GM18505 (cell line): ENCODE results near the gene NCOR2.

Source experiments
- ATAC-seq: cut with Tn5 transposase; IDR thresholded peaks from one replicate; pipeline ENCODE4 v1.9.1; 2021; ENCODE audit not compliant: unreplicated experiment
- POLR2A ChIP-seq: IDR thresholded peaks from 4 replicates; pipeline ENCODE4 v1.6.1; 2011; ENCODE audit warnings: borderline replicate concordance; ENCODE audit not compliant: insufficient read depth, insufficient read length; ENCODE audit errors: extremely low read depth

The NCOR2 gene

DNA sequence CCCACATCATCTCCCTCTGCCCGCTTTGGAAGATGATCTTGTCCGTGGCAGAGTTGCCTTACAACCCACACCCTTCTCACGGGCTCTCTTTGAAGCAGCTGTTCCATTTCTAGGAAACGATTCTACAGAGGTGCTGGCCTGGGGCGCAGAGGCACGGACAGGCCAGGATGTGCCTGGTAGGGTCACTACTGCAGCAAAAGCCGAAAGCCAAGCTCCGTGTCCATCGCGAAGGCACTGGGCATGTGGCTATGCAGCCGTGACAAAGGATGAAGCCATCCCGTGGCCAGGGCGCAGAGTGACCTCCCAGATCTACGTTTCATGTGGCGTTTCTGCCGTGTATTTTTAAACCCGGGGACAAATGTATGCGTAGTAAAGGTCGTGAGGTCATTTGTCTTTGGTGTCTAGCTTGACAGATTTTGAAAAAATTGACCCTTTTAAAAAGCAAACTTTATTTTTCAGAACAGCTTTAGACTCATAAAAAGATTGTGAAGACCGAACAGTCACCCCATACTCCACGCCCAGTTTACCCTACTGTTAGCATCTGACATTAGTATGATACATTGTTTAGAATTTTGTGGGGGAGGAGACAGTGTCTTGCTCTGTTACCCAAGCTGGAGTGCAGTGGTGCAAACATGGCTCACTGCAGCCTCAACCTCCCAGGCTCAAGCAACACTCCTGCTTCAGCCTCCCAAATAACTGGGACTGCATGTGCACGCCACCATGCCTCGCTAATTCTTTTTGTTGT is 40.4 kb upstream of the NCOR2 start:
- ATAC-seq = no peak
- no peak for TF ChIP-seq POLR2A

- no peak for ATAC-seq
- no peak for TF ChIP-seq POLR2A
These were observed 38.7 kb upstream of the NCOR2 start for GRCh38 chr12:124605883-124606774.

GRCh38 chr12:124605150-124605882 is 37.9 kb upstream of the NCOR2 start:
- TF ChIP-seq POLR2A = no peak
- no peak for ATAC-seq

GRCh38 chr12:124604264-124604680 is 36.9 kb upstream of the NCOR2 start:
- ATAC-seq = no peak
- no peak for TF ChIP-seq POLR2A

DNA sequence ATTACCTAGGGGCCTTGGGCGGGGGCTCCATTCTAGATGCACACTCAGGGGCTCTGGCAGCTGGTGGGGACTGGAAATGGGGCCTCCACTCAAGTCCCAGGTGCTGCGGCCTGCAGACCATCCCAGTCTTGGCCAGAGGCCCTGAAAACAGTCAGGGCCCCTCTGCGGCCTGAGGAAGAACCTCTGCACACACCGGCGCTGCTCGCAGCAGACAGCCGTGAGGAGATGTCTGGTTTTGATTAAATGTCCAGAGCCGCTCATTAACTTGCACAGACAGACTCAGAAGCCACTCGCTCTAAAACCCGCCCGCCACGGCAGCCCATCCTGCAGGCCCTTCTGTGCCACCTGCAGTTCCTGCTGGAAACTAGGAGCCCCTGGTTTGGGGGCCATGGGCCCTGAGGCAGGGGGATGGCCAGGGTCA is 36.4 kb upstream of the NCOR2 start:
- no peak for TF ChIP-seq POLR2A
- no peak for ATAC-seq

DNA sequence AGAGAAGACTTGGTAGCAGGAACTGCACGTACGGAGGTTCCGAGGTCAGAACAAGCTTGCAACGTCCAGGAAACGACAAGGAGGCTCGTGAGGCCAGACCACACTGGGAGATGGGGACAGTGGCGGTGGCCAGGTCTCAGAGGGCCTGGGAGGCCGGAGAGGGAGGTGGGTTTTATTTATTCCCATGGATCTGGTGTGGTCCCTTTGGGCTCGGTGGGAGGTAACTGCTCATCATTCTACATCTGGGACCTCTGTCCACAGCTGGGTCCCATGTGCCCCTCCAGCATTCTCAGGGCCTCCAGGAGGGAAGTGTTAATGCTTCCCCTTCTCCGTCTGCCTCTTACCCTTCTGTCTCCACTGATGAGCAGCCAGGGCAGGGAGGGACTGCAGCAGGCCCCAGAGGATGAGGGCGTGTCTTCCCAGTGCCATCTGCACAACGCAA is 35.7 kb upstream of the NCOR2 start:
- no peak for ATAC-seq
- TF ChIP-seq POLR2A = no peak

GRCh38 chr12:124601706-124602105 is 34.3 kb upstream of the NCOR2 start:
- no peak for ATAC-seq

GRCh38 chr12:124599074-124599999 is 31.9 kb upstream of the NCOR2 start:
- ATAC-seq = no peak
- no peak for TF ChIP-seq POLR2A

More at GRCh38 chr12:124601706-124602105, 34.3 kb upstream of the NCOR2 start:
- no peak for TF ChIP-seq POLR2A

GRCh38 chr12:124597041-124597440 is 29.6 kb upstream of the NCOR2 start:
- TF ChIP-seq POLR2A = no peak
- no peak for ATAC-seq

DNA sequence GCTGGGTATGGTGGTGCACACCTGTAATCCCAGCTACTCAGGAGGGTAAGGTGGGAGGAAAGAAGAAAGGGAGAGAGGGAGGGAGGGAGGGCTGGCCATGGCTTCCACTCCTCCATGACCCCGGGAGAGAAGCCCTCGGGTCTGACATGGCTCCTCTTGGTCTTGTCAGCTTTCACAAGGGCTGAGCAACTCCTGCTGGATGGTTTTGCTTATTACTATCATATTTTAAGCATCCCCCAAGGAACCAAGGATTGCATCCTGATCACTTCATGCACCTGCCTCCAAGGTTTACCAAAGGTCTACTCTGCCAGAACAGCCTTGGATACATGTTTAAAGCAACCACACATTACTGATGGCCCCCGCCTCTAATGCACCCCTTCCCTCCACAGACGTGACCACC is 28.0 kb upstream of the NCOR2 start:
- ATAC-seq = no peak

GRCh38 chr12:124594851-124595250 is 27.4 kb upstream of the NCOR2 start:
- TF ChIP-seq POLR2A = no peak

More for the DNA sequence above, 28.0 kb upstream of the NCOR2 start:
- TF ChIP-seq POLR2A = no peak

GRCh38 chr12:124593851-124594401 is 26.5 kb upstream of the NCOR2 start:
- no peak for ATAC-seq
- TF ChIP-seq POLR2A = no peak

More at GRCh38 chr12:124594851-124595250, 27.4 kb upstream of the NCOR2 start:
- ATAC-seq = no peak

DNA sequence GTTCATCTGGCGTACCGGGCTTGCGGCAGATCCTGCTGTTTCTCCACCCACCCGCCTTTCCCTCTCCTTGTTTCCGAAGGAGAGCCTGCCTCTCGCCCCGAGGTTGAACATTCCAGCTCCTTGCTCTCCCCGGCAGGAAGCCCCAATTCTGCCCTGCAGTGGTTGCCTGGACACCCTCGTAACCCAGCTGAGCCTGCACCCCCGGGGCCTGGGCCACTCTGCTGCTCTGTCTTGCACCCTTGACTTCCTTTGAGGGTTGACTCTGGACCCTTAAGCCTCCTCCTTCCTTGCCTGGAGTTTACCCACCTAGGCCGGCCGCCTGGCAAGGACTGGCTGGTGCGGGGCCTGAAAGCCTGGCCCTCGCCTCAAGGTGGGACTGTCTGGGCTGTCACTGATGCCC is 25.8 kb upstream of the NCOR2 start:
- ATAC-seq = no peak
- TF ChIP-seq POLR2A = no peak
